Caco-2 (cell line): ENCODE measurements around the gene TM4SF1. TPM values are rescaled to one million over a fixed set of nuclear protein-coding genes. Genes with fewer than 3 reads are reported as not detected.

Experiments
- BruUV-seq: library from RNA; stranded (reverse); fragments of 400-500 nt; replicated peaks from 2 replicates; lab custom pipeline; 2021; lab: Mats Ljungman, UMichigan
- CTCF ChIA-PET: fragments of 300-600 bp; sonication (Branson Sonifier 250); formaldehyde crosslinking; loops from one replicate; lab custom pipeline; 2022; ENCODE audit warnings: antibody characterized with exemption; lab: Charles Lee
- POLR2A ChIA-PET: fragments of 300-600 bp; sonication (Branson Sonifier 250); formaldehyde crosslinking; loops from one replicate; lab custom pipeline; 2022; ENCODE audit warnings: antibody characterized with exemption; lab: Charles Lee
- DNase-seq, 2 experiments: peaks; one replicate each; pipeline versions ENCODE4 v3.0.0 to v3.0.0-alpha.2; 2020 to 2022
- H3K27me3 ChIP-seq: replicated peaks from 2 replicates; pipeline ENCODE4 v1.6.0; 2011; ENCODE audit warnings: low read length; ENCODE audit not compliant: control insufficient read depth, insufficient read depth
- H3K36me3 ChIP-seq: 2 replicates; pipeline ENCODE4 v1.5.1; 2011; ENCODE audit warnings: low read length; ENCODE audit not compliant: control insufficient read depth, insufficient read depth
- H3K4me1 ChIP-seq: fragments of 250-450 bp; sonication (Bioruptor Pico); 2 replicates; pipeline ENCODE4 v1.5.1; 2020; ENCODE audit warnings: mild to moderate bottlenecking
- H3K4me3 ChIP-seq: 2 replicates; pipeline ENCODE4 v1.5.1; 2011; ENCODE audit warnings: low read depth, mild to moderate bottlenecking, control low read depth, low read length
- H3K9me3 ChIP-seq: fragments of 250-450 bp; sonication (Bioruptor Pico); 2 replicates; pipeline ENCODE4 v1.5.1; 2020; ENCODE audit warnings: mild to moderate bottlenecking, moderate library complexity
- H3K27ac Mint-ChIP-seq: one replicate; pipeline ENCODE4 v1.8.0; 2022; ENCODE audit warnings: mixed read lengths; ENCODE audit not compliant: unreplicated experiment
- H3K27me3 Mint-ChIP-seq: one replicate; pipeline ENCODE4 v1.8.0; 2022; ENCODE audit warnings: mixed read lengths; ENCODE audit not compliant: insufficient read depth, unreplicated experiment
- H3K36me3 Mint-ChIP-seq: one replicate; pipeline ENCODE4 v1.8.0; 2022; ENCODE audit warnings: mild to moderate bottlenecking, mixed read lengths; ENCODE audit not compliant: insufficient read depth, unreplicated experiment
- H3K4me1 Mint-ChIP-seq: one replicate; pipeline ENCODE4 v1.8.0; 2022; ENCODE audit warnings: low read depth, mixed read lengths; ENCODE audit not compliant: unreplicated experiment
- H3K4me3 Mint-ChIP-seq: one replicate; pipeline ENCODE4 v1.8.0; 2022; ENCODE audit warnings: mild to moderate bottlenecking, moderate library complexity, mixed read lengths; ENCODE audit not compliant: unreplicated experiment
- H3K9me3 Mint-ChIP-seq: one replicate; pipeline ENCODE4 v1.8.0; 2022; ENCODE audit warnings: mixed read lengths; ENCODE audit not compliant: unreplicated experiment
- intact Hi-C: fragments of 100-400 bp; cut with micrococcal nuclease; formaldehyde crosslinking; loops from one replicate; pipeline ENCODE4 v1.10.0; 2022; ENCODE audit not compliant: unreplicated experiment
- total RNA-seq: library from RNA; stranded (reverse); gene quantifications from 2 replicates; pipeline ENCODE4 v1.2.3, GENCODE V29; 2022
- TF ChIP-seq, protein P1 (sequence below), 2 experiments: fragments of 200-600 bp in 1 of 2; IDR thresholded peaks; 1 replicate in 1 of 2; 2 replicates in 1 of 2; pipeline versions ENCODE4 v1.5.1 to v1.8.0; 2011 to 2022; ENCODE audit warnings: antibody characterized with exemption in 1 of 2, control low read depth in 1 of 2, inconsistent platforms in 1 of 2, low read depth in 1 of 2, low read length in 1 of 2, mild to moderate bottlenecking in 1 of 2, moderate library complexity in 1 of 2; ENCODE audit not compliant: insufficient read depth in 1 of 2, severe bottlenecking in 1 of 2, unreplicated experiment in 1 of 2

Gene TM4SF1
- total RNA-seq, 1 experiment from 2014 or later = 49.2 TPM

- Mint-ChIP-seq H3K4me1 (peaks cover 62% of the 10 kb centered on the region), H3K4me3 (no peak overlapping the region), H3K27ac (peak overlapping the region; percentile 95), H3K9me3 (no peaks in the 10 kb centered on the region), H3K36me3 (peaks cover 36% of the 10 kb centered on the region), H3K27me3 (no peaks in the 10 kb centered on the region)
- no peaks in the 10 kb centered on the region; the same call in 1 of the 2 replicates for H3K9me3 ChIP-seq
- ChIA-PET CTCF (no interaction called here), POLR2A (interaction anchor here (0.6 kb wide), 1 partner anchor 243 kb away, joined by 3 read pairs; no protein-coding TSS in a partner anchor)
- no peaks in the 10 kb centered on the region for H3K27me3 ChIP-seq
- H3K4me1 ChIP-seq = peaks cover 80% of the 10 kb centered on the region
- TF ChIP-seq, protein P1, sequence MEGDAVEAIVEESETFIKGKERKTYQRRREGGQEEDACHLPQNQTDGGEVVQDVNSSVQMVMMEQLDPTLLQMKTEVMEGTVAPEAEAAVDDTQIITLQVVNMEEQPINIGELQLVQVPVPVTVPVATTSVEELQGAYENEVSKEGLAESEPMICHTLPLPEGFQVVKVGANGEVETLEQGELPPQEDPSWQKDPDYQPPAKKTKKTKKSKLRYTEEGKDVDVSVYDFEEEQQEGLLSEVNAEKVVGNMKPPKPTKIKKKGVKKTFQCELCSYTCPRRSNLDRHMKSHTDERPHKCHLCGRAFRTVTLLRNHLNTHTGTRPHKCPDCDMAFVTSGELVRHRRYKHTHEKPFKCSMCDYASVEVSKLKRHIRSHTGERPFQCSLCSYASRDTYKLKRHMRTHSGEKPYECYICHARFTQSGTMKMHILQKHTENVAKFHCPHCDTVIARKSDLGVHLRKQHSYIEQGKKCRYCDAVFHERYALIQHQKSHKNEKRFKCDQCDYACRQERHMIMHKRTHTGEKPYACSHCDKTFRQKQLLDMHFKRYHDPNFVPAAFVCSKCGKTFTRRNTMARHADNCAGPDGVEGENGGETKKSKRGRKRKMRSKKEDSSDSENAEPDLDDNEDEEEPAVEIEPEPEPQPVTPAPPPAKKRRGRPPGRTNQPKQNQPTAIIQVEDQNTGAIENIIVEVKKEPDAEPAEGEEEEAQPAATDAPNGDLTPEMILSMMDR (IDR thresholded peaks at IDR 0.05; ENCODE audit: insufficient read depth in 1 of 2, low read depth in 1 of 2, low read length in 1 of 2, severe bottlenecking in 1 of 2, unreplicated experiment in 1 of 2) = no peak
- intact Hi-C loops = no loop called here
- H3K36me3 ChIP-seq = no peaks in the 10 kb centered on the region
- DNase-seq = no peak
- no TSS peak for BruUV-seq
- H3K4me3 ChIP-seq = no peak overlapping the region
Observed at GRCh38 chr3:149383703-149384102, 6.3 kb upstream of the TM4SF1 start.

- H3K4me1 ChIP-seq = peaks cover 71% of the 10 kb centered on the region
- H3K27me3 ChIP-seq = no peaks in the 10 kb centered on the region
- peak overlapping the region; percentile 93 for H3K27ac Mint-ChIP-seq
- peaks cover 58% of the 10 kb centered on the region for H3K4me1 Mint-ChIP-seq
- no TSS peak for BruUV-seq
- no peaks in the 10 kb centered on the region for H3K36me3 ChIP-seq
- no peak overlapping the region for H3K4me3 Mint-ChIP-seq
- H3K36me3 Mint-ChIP-seq = peaks cover 40% of the 10 kb centered on the region
- no peaks in the 10 kb centered on the region; the same call in 1 of the 2 replicates for H3K9me3 ChIP-seq
- H3K9me3 Mint-ChIP-seq = no peaks in the 10 kb centered on the region
- peak in 1 of 2 experiments; percentile 65 for DNase-seq
- TF ChIP-seq, protein P1 (IDR thresholded peaks at IDR 0.05; ENCODE audit: insufficient read depth in 1 of 2, low read depth in 1 of 2, low read length in 1 of 2, severe bottlenecking in 1 of 2, unreplicated experiment in 1 of 2) = no peak
- POLR2A ChIA-PET = no interaction called here
- CTCF ChIA-PET = no interaction called here
- H3K27me3 Mint-ChIP-seq = no peaks in the 10 kb centered on the region
- intact Hi-C loops = no loop called here
- no peak overlapping the region for H3K4me3 ChIP-seq
Observed at GRCh38 chr3:149382518-149382917, 5.1 kb upstream of the TM4SF1 start.

- H3K4me3 ChIP-seq = no peak overlapping the region
- H3K4me1 ChIP-seq = peaks cover 66% of the 10 kb centered on the region
- POLR2A ChIA-PET = no interaction called here
- DNase-seq = no peak
- CTCF ChIA-PET = no interaction called here
- TF ChIP-seq, protein P1 (IDR thresholded peaks at IDR 0.05; ENCODE audit: insufficient read depth in 1 of 2, low read depth in 1 of 2, low read length in 1 of 2, severe bottlenecking in 1 of 2, unreplicated experiment in 1 of 2) = no peak
- peaks cover 56% of the 10 kb centered on the region for H3K4me1 Mint-ChIP-seq
- intact Hi-C loops = no loop called here
- peaks cover 44% of the 10 kb centered on the region for H3K36me3 Mint-ChIP-seq
- BruUV-seq = no TSS peak
- H3K9me3 Mint-ChIP-seq = no peaks in the 10 kb centered on the region
- no peaks in the 10 kb centered on the region for H3K36me3 ChIP-seq
- H3K4me3 Mint-ChIP-seq = peak overlapping the region; percentile 57
- peak overlapping the region; percentile 93 for H3K27ac Mint-ChIP-seq
- H3K27me3 Mint-ChIP-seq = no peaks in the 10 kb centered on the region
- no peaks in the 10 kb centered on the region for H3K27me3 ChIP-seq
- H3K9me3 ChIP-seq = no peaks in the 10 kb centered on the region; the same call in 1 of the 2 replicates
Observed at GRCh38 chr3:149382101-149382467, 4.6 kb upstream of the TM4SF1 start.
